Diencephalon (tissue), 1 donor: Measurements from ENCODE around the gene OR10AG1. TPM values are rescaled to one million over a fixed set of nuclear protein-coding genes. Genes with fewer than 3 reads are reported as not detected.

Source experiments
- total RNA-seq: library from RNA; depleted of rRNA; stranded (reverse); fragments of >200 nt; gene quantifications from one replicate; pipeline ENCODE4 v1.2.3, GENCODE V29; 2014

Gene OR10AG1, protein sequence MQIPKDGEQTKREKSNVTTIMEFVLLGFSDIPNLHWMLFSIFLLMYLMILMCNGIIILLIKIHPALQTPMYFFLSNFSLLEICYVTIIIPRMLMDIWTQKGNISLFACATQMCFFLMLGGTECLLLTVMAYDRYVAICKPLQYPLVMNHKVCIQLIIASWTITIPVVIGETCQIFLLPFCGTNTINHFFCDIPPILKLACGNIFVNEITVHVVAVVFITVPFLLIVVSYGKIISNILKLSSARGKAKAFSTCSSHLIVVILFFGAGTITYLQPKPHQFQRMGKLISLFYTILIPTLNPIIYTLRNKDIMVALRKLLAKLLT
- not detected for total RNA-seq

DNA sequence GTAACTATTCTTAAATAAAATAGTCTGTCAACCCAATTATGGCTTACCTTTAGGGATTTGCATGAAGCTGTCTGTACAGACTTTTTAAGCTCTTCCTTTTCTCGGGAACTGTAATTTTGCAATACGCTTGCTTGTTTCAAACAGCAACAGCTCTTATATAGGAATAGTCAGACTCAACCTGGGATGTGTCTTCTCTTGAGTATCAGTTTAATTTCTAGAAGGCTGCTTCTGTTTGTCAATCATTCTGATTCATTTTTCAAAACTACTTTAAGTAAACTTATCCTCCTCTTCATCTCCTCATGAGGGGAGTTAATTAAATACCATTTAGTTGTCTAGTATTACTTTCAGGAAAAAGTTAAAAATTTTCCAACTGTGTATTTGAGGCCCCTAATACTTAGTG lies at the start of gene OR10AG1:
Gene OR10AG1, minus strand, starts transcription at position 101 of the 400 bp plus-strand sequence. Its CDS starts 38 bp downstream, at position 63.

DNA sequence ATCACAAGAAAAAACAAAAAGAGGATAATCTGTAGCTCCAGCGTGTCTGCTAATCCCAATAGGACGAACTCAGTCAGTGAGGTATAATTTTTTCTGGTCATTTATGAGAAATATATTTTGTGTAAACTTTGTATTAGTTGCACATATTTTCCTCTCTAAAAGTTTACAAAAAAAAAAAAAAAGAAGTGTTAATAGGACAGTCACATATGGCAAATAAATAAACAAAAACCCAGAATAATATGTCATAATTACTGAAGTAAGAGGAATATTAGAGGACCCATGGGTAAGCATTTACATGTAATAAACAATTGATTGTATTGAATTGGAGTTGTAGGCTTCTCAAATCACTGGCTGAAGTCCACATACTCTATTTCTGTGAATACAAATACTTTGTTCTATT lies 24.8 kb upstream of the OR10AG1 start, which contains the start of gene OR5F1:
Gene OR5F1, minus strand, starts transcription at position 101 of the 400 bp plus-strand sequence. Its CDS starts 0 bp downstream, at position 101.

DNA sequence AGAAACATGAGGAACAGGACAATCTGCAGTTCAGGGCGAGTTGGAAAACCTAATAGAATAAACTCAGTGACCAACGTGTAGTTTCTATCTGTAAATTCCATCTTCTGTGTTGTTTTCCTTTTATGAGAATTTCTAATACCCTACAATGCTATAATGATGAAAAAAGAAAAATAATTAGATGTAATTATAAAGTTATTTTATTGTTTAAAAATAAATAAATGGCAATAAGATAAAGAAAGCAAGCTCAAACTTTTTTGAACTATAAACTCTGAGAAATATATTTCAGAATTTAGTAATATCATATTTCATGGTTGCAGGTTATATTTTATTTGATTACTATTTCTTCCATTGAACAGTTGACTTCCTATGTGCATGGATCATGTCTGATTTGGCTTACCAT lies 33.4 kb downstream of the OR10AG1 start, which contains the start of gene OR5I1:
Gene OR5I1, minus strand, starts transcription at position 101 of the 400 bp plus-strand sequence. Its CDS starts 0 bp downstream, at position 101.

Other genes with a start within 250 kb of the OR10AG1 start
- gene OR5D13, start 196.5 kb downstream of the OR10AG1 start, total RNA-seq, result not detected
- gene OR5D14, start 174.4 kb downstream of the OR10AG1 start, total RNA-seq, result not detected
- not detected for gene OR5L1, start 158.6 kb downstream of the OR10AG1 start, total RNA-seq
- not detected for gene OR5D18, start 150.3 kb downstream of the OR10AG1 start, total RNA-seq
- gene OR5L2, start 142.7 kb downstream of the OR10AG1 start, total RNA-seq, result not detected
- gene OR5D16, start 131.2 kb downstream of the OR10AG1 start, total RNA-seq, result not detected
- not detected for gene TRIM51, start 86.6 kb downstream of the OR10AG1 start, total RNA-seq
- not detected for gene OR5W2, start 55.4 kb downstream of the OR10AG1 start, total RNA-seq
- gene OR5I1, start 33.5 kb downstream of the OR10AG1 start, total RNA-seq, result not detected
- gene OR5F1, start 24.7 kb upstream of the OR10AG1 start, total RNA-seq, result not detected
- gene OR5AS1, start 57.7 kb upstream of the OR10AG1 start, total RNA-seq, result not detected
- gene OR8I2, start 123.4 kb upstream of the OR10AG1 start, total RNA-seq, result not detected
- not detected for gene OR8H2, start 133.7 kb upstream of the OR10AG1 start, total RNA-seq
- not detected for gene OR8H3, start 152.4 kb upstream of the OR10AG1 start, total RNA-seq
- gene OR8J3, start 170.3 kb upstream of the OR10AG1 start, total RNA-seq, result not detected
- not detected for gene OR8K5, start 190.4 kb upstream of the OR10AG1 start, total RNA-seq
- gene OR5J2, start 206.7 kb upstream of the OR10AG1 start, total RNA-seq, result not detected